Transverse colon (tissue), 4 donors: ENCODE measurements around the gene NOTCH1.

Experiments used
- EP300 ChIP-seq: sonication (generic); formaldehyde crosslinking; IDR thresholded peaks from one replicate; pipeline ENCODE4 v1.6.1; 2017; ENCODE audit warnings: antibody characterized with exemption, low read depth
- POLR2A ChIP-seq: fragments of 450-650 bp; IDR thresholded peaks from one replicate; pipeline ENCODE4 v1.6.1; 2016; ENCODE audit warnings: antibody characterized with exemption, mild to moderate bottlenecking, moderate library complexity
- POLR2AphosphoS5 ChIP-seq, 3 donors: sonication (generic); formaldehyde crosslinking; IDR thresholded peaks; one replicate each; pipeline ENCODE4 v1.6.1; 2016; ENCODE audit warnings: antibody characterized with exemption in 3 of 3
- TF ChIP-seq, protein P1 (sequence below), 5 experiments: fragments of 200-600 bp in 3 of 5; fragments of 450-650 bp in 2 of 5; sonication (generic) in 3 of 5; IDR thresholded peaks; 1 replicate in 2 of 5; 2 replicates in 3 of 5; pipeline ENCODE4 v1.5.1; 2016 to 2017; ENCODE audit warnings: antibody characterized with exemption in 5 of 5, inconsistent platforms in 3 of 5, mild to moderate bottlenecking in 2 of 5, moderate library complexity in 1 of 5

DNA sequence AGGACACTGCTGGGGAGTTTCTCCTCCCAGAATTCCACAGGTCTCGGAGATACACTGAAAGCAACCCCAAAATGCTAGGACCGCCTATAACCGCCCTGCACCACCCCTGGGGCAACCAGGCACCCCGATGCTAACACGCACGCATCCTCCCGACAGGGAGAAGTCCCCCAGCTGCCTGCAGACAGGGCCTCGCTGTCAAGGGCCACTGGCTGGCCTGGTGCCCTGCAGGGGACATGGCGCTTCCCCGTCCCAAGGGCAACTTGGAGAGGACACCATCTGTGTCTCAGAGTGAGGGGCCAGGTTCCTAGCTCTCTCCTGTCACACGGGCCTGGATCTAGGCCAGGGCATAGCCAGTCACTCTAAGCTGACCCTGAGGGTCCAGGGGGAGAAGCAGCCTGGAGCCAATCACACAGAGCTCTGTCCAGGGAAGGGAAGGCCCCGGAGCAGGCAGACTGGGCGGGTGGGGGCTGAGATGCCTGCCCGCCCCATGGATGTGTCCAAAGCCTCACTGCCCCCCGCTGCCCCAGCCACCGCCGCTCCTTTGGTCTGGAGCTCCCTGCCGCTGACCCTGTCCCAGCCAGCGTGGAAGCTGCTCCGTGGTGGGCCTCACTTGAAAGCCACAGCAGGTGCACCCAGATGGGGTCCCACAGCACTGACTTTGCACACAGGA is 9.7 kb downstream of the NOTCH1 start:
- TF ChIP-seq POLR2A (no peak), EP300 (no peak), POLR2AphosphoS5 (IDR thresholded peaks at IDR 0.05) (no peak)
- TF ChIP-seq, protein P1, sequence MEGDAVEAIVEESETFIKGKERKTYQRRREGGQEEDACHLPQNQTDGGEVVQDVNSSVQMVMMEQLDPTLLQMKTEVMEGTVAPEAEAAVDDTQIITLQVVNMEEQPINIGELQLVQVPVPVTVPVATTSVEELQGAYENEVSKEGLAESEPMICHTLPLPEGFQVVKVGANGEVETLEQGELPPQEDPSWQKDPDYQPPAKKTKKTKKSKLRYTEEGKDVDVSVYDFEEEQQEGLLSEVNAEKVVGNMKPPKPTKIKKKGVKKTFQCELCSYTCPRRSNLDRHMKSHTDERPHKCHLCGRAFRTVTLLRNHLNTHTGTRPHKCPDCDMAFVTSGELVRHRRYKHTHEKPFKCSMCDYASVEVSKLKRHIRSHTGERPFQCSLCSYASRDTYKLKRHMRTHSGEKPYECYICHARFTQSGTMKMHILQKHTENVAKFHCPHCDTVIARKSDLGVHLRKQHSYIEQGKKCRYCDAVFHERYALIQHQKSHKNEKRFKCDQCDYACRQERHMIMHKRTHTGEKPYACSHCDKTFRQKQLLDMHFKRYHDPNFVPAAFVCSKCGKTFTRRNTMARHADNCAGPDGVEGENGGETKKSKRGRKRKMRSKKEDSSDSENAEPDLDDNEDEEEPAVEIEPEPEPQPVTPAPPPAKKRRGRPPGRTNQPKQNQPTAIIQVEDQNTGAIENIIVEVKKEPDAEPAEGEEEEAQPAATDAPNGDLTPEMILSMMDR (IDR thresholded peaks at IDR 0.05): no peak
